Measurements from ENCODE around the gene TOX2. TPM values are rescaled to one million over a fixed set of nuclear protein-coding genes. Genes with fewer than 3 reads are reported as not detected.

TOX2 gene
- total and polyA plus RNA-seq, 2 of the 8 experiments (the other 6 are each of a cell fraction or from before 2014, with no cell fraction given) = 1.8 to 3.4 TPM

GRCh38 chr20:44099832-44100231, 185.2 kb downstream of the TOX2 start:
- Histone ChIP-seq H2AK5ac (ENCODE audit: low read depth, low read length) (no peak overlapping the region), H3K56ac (replicated peaks; ENCODE audit: insufficient read length, low read depth, low read length) (no peak overlapping the region), H4K5ac (ENCODE audit: insufficient read length, low read depth, low read length) (no peak overlapping the region), H3K4me2 (ENCODE audit: insufficient read depth in 1 of 2, low read depth in 2 of 2, low read length in 2 of 2) (no peak overlapping the region), H2BK15ac (ENCODE audit: low read length) (no peak overlapping the region), H4K91ac (replicated peaks; ENCODE audit: insufficient read length, low read length) (no peak overlapping the region), H3K4ac (replicated peaks; ENCODE audit: insufficient read length, low read depth, low read length) (no peak overlapping the region), H3K27me3 (replicated peaks in 1 of 4; ENCODE audit: control insufficient read depth in 3 of 4, extremely low read depth in 1 of 4, insufficient read depth in 3 of 4, low read length in 3 of 4) (no peaks in the 10 kb centered on the region), H4K20me1 (replicated peaks in 1 of 2; ENCODE audit: control insufficient read depth in 1 of 2, insufficient read depth in 2 of 2, low read length in 2 of 2) (no peaks in the 10 kb centered on the region), H3K27ac (ENCODE audit: low read depth, low read length) (no peak overlapping the region), H3K79me2 (ENCODE audit: control insufficient read depth in 1 of 2, insufficient read depth in 2 of 2, low read length in 2 of 2) (no peaks in the 10 kb centered on the region), H2AFZ (ENCODE audit: low read length) (no peak overlapping the region), H3K4me1 (replicated peaks in 1 of 4; ENCODE audit: control insufficient read depth in 3 of 4, insufficient read depth in 4 of 4, low read length in 3 of 4) (no peaks in the 10 kb centered on the region), H2BK20ac (ENCODE audit: low read length) (no peak overlapping the region), H3K23ac (ENCODE audit: insufficient read length) (no peak overlapping the region), H3K36me3 (ENCODE audit: control insufficient read depth in 2 of 4, insufficient read depth in 4 of 4, low read length in 3 of 4) (no peaks in the 10 kb centered on the region), H3K23me2 (ENCODE audit: low read depth, low read length) (no peaks in the 10 kb centered on the region), H3K4me3 (ENCODE audit: extremely low read depth in 1 of 4, insufficient read depth in 2 of 4, low read depth in 3 of 4, low read length in 4 of 4) (no peak overlapping the region), H4K8ac (ENCODE audit: extremely low read depth, insufficient read depth, low read length) (no peak overlapping the region), H3K9me3 (ENCODE audit: insufficient read depth in 2 of 2, low read depth in 1 of 2, low read length in 1 of 2) (no peaks in the 10 kb centered on the region), H3K79me1 (ENCODE audit: low read depth, low read length) (no peaks in the 10 kb centered on the region), H2BK5ac (ENCODE audit: low read depth, low read length) (no peak overlapping the region), H3K14ac (ENCODE audit: insufficient read length) (no peak overlapping the region), H3K9ac (replicated peaks in 1 of 4; ENCODE audit: extremely low read depth in 1 of 4, low read depth in 3 of 4, low read length in 3 of 4) (no peak overlapping the region), H2BK120ac (replicated peaks; ENCODE audit: low read depth, low read length) (no peak overlapping the region), H3K18ac (ENCODE audit: extremely low read depth, low read length) (no peak overlapping the region), H2BK12ac (ENCODE audit: low read depth, low read length) (no peak overlapping the region)
- CTCF ChIA-PET (ENCODE audit: partially characterized antibody) = interaction anchor here (0.8 to 4.2 kb wide), 5 partner anchors 9 to 21 kb away, joined by 3 to 17 read pairs (median 4); no protein-coding TSS in a partner anchor
- no peak for FAIRE-seq
- POLR2A ChIA-PET (ENCODE audit: partially characterized antibody) = no interaction called here
- 89% methylated on average over 7 of the region's 7 CpGs; no CpG with 5 or more reads in 1 of the 2 experiments for WGBS, 2 experiments (ENCODE audit: extremely low coverage in 1 of 2, insufficient coverage in 1 of 2, insufficient read length in 1 of 2, insufficient replicate concordance in 2 of 2, low coverage in 1 of 2, low lambda C conversion rate in 2 of 2, missing lambda C conversion rate in 1 of 2)
- no peak for DNase-seq (ENCODE audit: low read depth in 1 of 2, low spot score in 2 of 2)
- TF ChIP-seq CHD2 (IDR thresholded peaks at IDR 0.05; ENCODE audit: low read length) (no peak), FOSL1 (IDR thresholded peaks at IDR 0.05; ENCODE audit: insufficient read depth, low read depth, low read length) (no peak), SP2 (IDR thresholded peaks at IDR 0.05; ENCODE audit: low read length) (no peak), TEAD4 (IDR thresholded peaks at IDR 0.05; ENCODE audit: low read depth, low read length) (no peak), POLR2AphosphoS5 (IDR thresholded peaks at IDR 0.05; ENCODE audit: low read depth, low read length) (no peak), EGR1 (IDR thresholded peaks at IDR 0.05; ENCODE audit: borderline replicate concordance, low read depth, low read length) (no peak), SP4 (IDR thresholded peaks at IDR 0.05; ENCODE audit: low read length) (no peak), KDM1A (IDR thresholded peaks at IDR 0.05; ENCODE audit: borderline replicate concordance, low read length) (no peak), E2F6 (IDR thresholded peaks at IDR 0.05) (no peak), POU5F1 (IDR thresholded peaks at IDR 0.05; ENCODE audit: low read depth, low read length) (no peak), JUN (IDR thresholded peaks at IDR 0.05; ENCODE audit: low read depth, low read length) (no peak), CBX8 (IDR thresholded peaks at IDR 0.05; ENCODE audit: borderline replicate concordance, low read depth, low read length) (no peak)

Measured in H1 (cell line).